Measurements from ENCODE around the gene SYTL3. TPM values are rescaled to one million over a fixed set of nuclear protein-coding genes. Genes with fewer than 3 reads are reported as not detected.
"Not testable (repeated sequence)": the region's sequence is repeated elsewhere in the genome, so short reads cannot be mapped to it uniquely, and the experiment has no call there.

Gene SYTL3
- total RNA-seq, 1 experiment from 2014 or later = 0.09 TPM

- Histone ChIP-seq H4K8ac (replicated peaks; ENCODE audit: insufficient read length, low read depth, low read length) (no peak overlapping the region), H2AFZ (ENCODE audit: low read length) (no peak overlapping the region), H2BK20ac (ENCODE audit: low read depth, low read length, poor library complexity, severe bottlenecking) (no peak overlapping the region), H3K56ac (ENCODE audit: insufficient read length, low read depth, low read length) (no peak overlapping the region), H3K27ac (ENCODE audit: insufficient read length, low read depth, low read length) (peak overlapping the region; percentile 66), H3T11ph (ENCODE audit: low read length) (no peak overlapping the region), H4K91ac (ENCODE audit: insufficient read length, low read depth, low read length) (peak overlapping the region; percentile 32), H3K27me3 (ENCODE audit: insufficient read depth, low read length) (no peaks in the 10 kb centered on the region), H2BK15ac (ENCODE audit: low read depth, low read length) (no peak overlapping the region), H3K79me1 (ENCODE audit: insufficient read depth, low read depth, low read length, poor library complexity, severe bottlenecking) (no peaks in the 10 kb centered on the region), H2BK120ac (ENCODE audit: low read depth, low read length, poor library complexity, severe bottlenecking) (no peak overlapping the region), H2BK12ac (ENCODE audit: insufficient read length, low read depth, low read length) (no peak overlapping the region), H3K23me2 (ENCODE audit: insufficient read length, low read depth, low read length, poor library complexity, severe bottlenecking) (no peaks in the 10 kb centered on the region), H3K18ac (ENCODE audit: insufficient read length, low read depth, low read length) (peak overlapping the region; percentile 13), H2AK5ac (ENCODE audit: insufficient read length, low read length) (no peak overlapping the region), H3K4me1 (ENCODE audit: insufficient read depth, low read length) (peaks cover 8% of the 10 kb centered on the region; the same call in 1 of the 2 replicates), H3K9ac (ENCODE audit: extremely low read depth, insufficient read length, low read length) (no peak overlapping the region), H3K4me2 (ENCODE audit: insufficient read depth, insufficient read length, low read length) (peak overlapping the region; percentile 17), H3K14ac (ENCODE audit: insufficient read depth, low read length) (no peak overlapping the region), H3K23ac (ENCODE audit: insufficient read length, low read depth, low read length) (no peak overlapping the region), H2BK5ac (ENCODE audit: insufficient read length, low read length) (no peak overlapping the region), H4K5ac (ENCODE audit: insufficient read length, low read depth, low read length) (no peak overlapping the region), H3K79me2 (ENCODE audit: insufficient read depth, low read length) (no peaks in the 10 kb centered on the region), H4K20me1 (ENCODE audit: control insufficient read depth, insufficient read depth, insufficient read length) (no peaks in the 10 kb centered on the region), H3K4ac (ENCODE audit: low read depth, low read length) (no peak overlapping the region), H3K9me3 (ENCODE audit: control insufficient read depth, low read depth, low read length) (no peaks in the 10 kb centered on the region)
- no peaks in the 10 kb centered on the region for H3K27me3 Mint-ChIP-seq (ENCODE audit: low read depth)
- no peak overlapping the region; a peak in 2 of 5 replicates for H3K4me3 Mint-ChIP-seq
- peaks cover 42 to 75% (median 51%) of the 10 kb centered on the region in 3 experiments for H3K36me3 Mint-ChIP-seq (ENCODE audit: insufficient read depth in 1 of 3, low read depth in 3 of 3)
- WGBS (ENCODE audit: extremely low coverage, insufficient read length, low lambda C conversion rate) = no CpG with 5 or more reads among the region's 14 CpGs
- H3K27ac Mint-ChIP-seq = peak overlapping the region; percentile 88 to 97 (median 94)
- peaks cover 19 to 22% of the 10 kb centered on the region in 2 experiments for H3K4me1 Mint-ChIP-seq
- DNase-seq = peak; percentile 88
- no peak for TF ChIP-seq CTCF (conservative IDR thresholded peaks at IDR 0.05)
- peaks cover 3 to 10% of the 10 kb centered on the region in 2 experiments; a peak in 2 of 5 replicates for H3K9me3 Mint-ChIP-seq
Measured at GRCh38 chr6:158611541-158612370, 38.1 kb upstream of the SYTL3 start.

- H3K27me3 ChIP-seq (ENCODE audit: insufficient read depth, low read length); H3K9me3 ChIP-seq (ENCODE audit: control insufficient read depth, low read depth, low read length); H3K4me1 ChIP-seq (ENCODE audit: insufficient read depth, low read length); H3K18ac ChIP-seq (ENCODE audit: insufficient read length, low read depth, low read length); H4K91ac ChIP-seq (ENCODE audit: insufficient read length, low read depth, low read length); H4K5ac ChIP-seq (ENCODE audit: insufficient read length, low read depth, low read length); H2BK12ac ChIP-seq (ENCODE audit: insufficient read length, low read depth, low read length); H2BK20ac ChIP-seq (ENCODE audit: low read depth, low read length, poor library complexity, severe bottlenecking); H3K27ac ChIP-seq (ENCODE audit: insufficient read length, low read depth, low read length); H3K79me2 ChIP-seq (ENCODE audit: insufficient read depth, low read length); H3K27ac Mint-ChIP-seq; H2BK5ac ChIP-seq (ENCODE audit: insufficient read length, low read length); DNase-seq; H3K9ac ChIP-seq (ENCODE audit: extremely low read depth, insufficient read length, low read length); H3K23ac ChIP-seq (ENCODE audit: insufficient read length, low read depth, low read length); H3K4me3 Mint-ChIP-seq; H2AK5ac ChIP-seq (ENCODE audit: insufficient read length, low read length); H3K79me1 ChIP-seq (ENCODE audit: insufficient read depth, low read depth, low read length, poor library complexity, severe bottlenecking); H2AFZ ChIP-seq (ENCODE audit: low read length); H2BK120ac ChIP-seq (ENCODE audit: low read depth, low read length, poor library complexity, severe bottlenecking); H3K27me3 Mint-ChIP-seq (ENCODE audit: low read depth); H3K56ac ChIP-seq (ENCODE audit: insufficient read length, low read depth, low read length); H2BK15ac ChIP-seq (ENCODE audit: low read depth, low read length); H3K9me3 Mint-ChIP-seq; H3T11ph ChIP-seq (ENCODE audit: low read length); H3K4ac ChIP-seq (ENCODE audit: low read depth, low read length); H4K8ac ChIP-seq (replicated peaks; ENCODE audit: insufficient read length, low read depth, low read length); H4K20me1 ChIP-seq (ENCODE audit: control insufficient read depth, insufficient read depth, insufficient read length); H3K14ac ChIP-seq (ENCODE audit: insufficient read depth, low read length); H3K4me2 ChIP-seq (ENCODE audit: insufficient read depth, insufficient read length, low read length); H3K23me2 ChIP-seq (ENCODE audit: insufficient read length, low read depth, low read length, poor library complexity, severe bottlenecking): not testable (repeated sequence)
- Mint-ChIP-seq H3K36me3 (ENCODE audit: insufficient read depth in 1 of 3, low read depth in 3 of 3) (peaks cover 32 to 77% (median 56%) of the 10 kb centered on the region in 3 experiments), H3K4me1 (peaks cover 19 to 22% of the 10 kb centered on the region in 2 experiments)
- no CpG with 5 or more reads among the region's 3 CpGs for WGBS (ENCODE audit: extremely low coverage, insufficient read length, low lambda C conversion rate)
Measured at GRCh38 chr6:158614606-158615005, 35.2 kb upstream of the SYTL3 start.

Measured in H9 (cell line).